Kidney tubule cell (primary cell): ENCODE measurements around the gene CFC1.
"Not testable (repeated sequence)": the region's sequence is repeated elsewhere in the genome, so short reads cannot be mapped to it uniquely, and the experiment has no call there.

ENCODE experiments used
- DNase-seq: peaks from one replicate; pipeline ENCODE4 v3.0.0-alpha.2; 2018; ENCODE audit warnings: low spot score

The CFC1 gene

GRCh38 chr2:130582970-130583369, 16.4 kb downstream of the CFC1 start:
- DNase-seq = not testable (repeated sequence)

- not testable (repeated sequence) for DNase-seq
Observed at GRCh38 chr2:130581491-130581890, 17.9 kb downstream of the CFC1 start.

- DNase-seq = not testable (repeated sequence)
Observed at GRCh38 chr2:130579121-130579520, 20.3 kb downstream of the CFC1 start.

GRCh38 chr2:130577559-130577958, 21.8 kb downstream of the CFC1 start:
- DNase-seq = not testable (repeated sequence)

- not testable (repeated sequence) for DNase-seq
Observed at GRCh38 chr2:130576209-130576784, 23.1 kb downstream of the CFC1 start.

GRCh38 chr2:130574230-130574629, 25.1 kb downstream of the CFC1 start:
- DNase-seq = not testable (repeated sequence)

GRCh38 chr2:130571929-130572328, 27.4 kb downstream of the CFC1 start:
- DNase-seq = not testable (repeated sequence)

GRCh38 chr2:130566165-130566564, 33.2 kb downstream of the CFC1 start:
- not testable (repeated sequence) for DNase-seq

GRCh38 chr2:130556441-130556840, 42.9 kb downstream of the CFC1 start:
- DNase-seq = not testable (repeated sequence)

GRCh38 chr2:130554178-130554577, 45.2 kb downstream of the CFC1 start:
- not testable (repeated sequence) for DNase-seq

- not testable (repeated sequence) for DNase-seq
Observed at GRCh38 chr2:130549475-130549874, 49.9 kb downstream of the CFC1 start.

- DNase-seq = not testable (repeated sequence)
Observed at GRCh38 chr2:130548418-130548817, 51.0 kb downstream of the CFC1 start.

- DNase-seq = not testable (repeated sequence)
Observed at GRCh38 chr2:130544978-130545377, 54.4 kb downstream of the CFC1 start.

GRCh38 chr2:130543785-130544528, 55.4 kb downstream of the CFC1 start:
- not testable (repeated sequence) for DNase-seq

- DNase-seq = not testable (repeated sequence)
Observed at GRCh38 chr2:130542789-130543188, 56.6 kb downstream of the CFC1 start.
